ENCODE measurements around the gene MAPK8IP2. TPM values are rescaled to one million over a fixed set of nuclear protein-coding genes. Genes with fewer than 3 reads are reported as not detected.

The MAPK8IP2 gene
- total and polyA plus RNA-seq, 10 of the 15 experiments (the other 5 are each of a cell fraction or from before 2014, with no cell fraction given), result 0.01 to 0.13 (median 0.06) TPM; not detected in 4

DNA sequence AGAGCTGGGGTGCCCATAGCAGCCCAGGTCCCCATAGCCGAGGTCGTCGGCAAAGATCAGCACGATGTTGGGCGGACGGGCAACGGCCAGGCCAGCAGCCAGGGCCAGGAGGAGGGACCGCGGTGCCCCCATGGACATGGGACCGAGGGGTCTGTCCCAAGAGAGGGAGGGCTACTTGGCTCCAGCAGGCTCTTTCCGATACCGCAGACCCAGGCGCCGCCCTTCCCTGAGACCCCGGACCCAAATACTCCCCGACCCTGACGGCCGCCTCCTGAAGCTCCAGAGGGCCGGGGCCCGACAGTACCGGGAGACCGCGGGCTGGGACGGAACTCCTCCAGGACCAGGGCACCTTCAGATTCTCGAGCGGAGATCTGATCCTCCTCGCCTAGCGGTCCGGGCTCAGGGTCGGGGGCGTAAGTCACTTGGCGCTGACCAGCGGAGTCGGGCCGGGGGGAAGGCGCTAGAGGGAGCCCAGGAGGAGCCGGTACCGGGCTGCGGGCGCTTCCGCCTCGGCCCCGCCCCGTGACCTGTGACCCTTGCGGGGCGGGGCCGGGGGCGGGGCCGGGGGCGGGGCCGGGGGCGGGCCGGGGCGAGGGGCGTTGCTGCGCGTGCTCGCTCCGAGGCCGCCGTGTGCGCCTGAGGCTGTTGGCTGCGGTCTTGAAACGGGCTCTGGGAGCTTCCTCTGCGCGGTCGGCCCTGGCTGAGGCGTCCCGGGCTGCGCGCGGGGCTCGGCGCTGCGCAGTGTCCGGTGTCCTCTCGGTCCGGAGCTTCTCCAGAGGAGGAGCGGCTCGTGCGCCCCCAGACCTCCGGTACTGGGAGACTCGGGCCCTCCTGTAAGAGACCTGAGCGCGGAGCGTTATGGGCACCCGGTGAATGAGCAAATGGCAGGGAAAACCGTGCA, 27.3 kb downstream of the MAPK8IP2 start, which contains the start of gene ARSA (continued):
- TF ChIP-seq CHD2 (IDR thresholded peaks at IDR 0.05; ENCODE audit: borderline replicate concordance, low read depth, low read length) (0 out of 2 replicates have a peak, but pooled peaks have one; percentile 12), CREM (IDR thresholded peaks at IDR 0.05; ENCODE audit: low read depth) (no peak), MYC (IDR thresholded peaks at IDR 0.05; ENCODE audit: insufficient read depth, insufficient read length, insufficient replicate concordance, low read length, severe bottlenecking) (no peak), JUNB (IDR thresholded peaks at IDR 0.05) (no peak), ZSCAN29 (IDR thresholded peaks at IDR 0.05) (no peak), RBBP5 (conservative IDR thresholded peaks at IDR 0.05) (no peak), CHD4 (IDR thresholded peaks at IDR 0.05) (no peak), POLR2AphosphoS5 (IDR thresholded peaks at IDR 0.05; ENCODE audit: low read length) (no peak; the same call in 1 of the 2 replicates), HCFC1 (IDR thresholded peaks at IDR 0.05; ENCODE audit: low read length) (no peak; the same call in 1 of the 2 replicates), NFIC (IDR thresholded peaks at IDR 0.05; ENCODE audit: low read depth, low read length) (no peak), KLF5 (IDR thresholded peaks at IDR 0.05; ENCODE audit: partially characterized antibody) (no peak), NR2C1 (IDR thresholded peaks at IDR 0.05) (peak; percentile 92), RFX5 (IDR thresholded peaks at IDR 0.05; ENCODE audit: low read depth, low read length) (no peak), USF2 (IDR thresholded peaks at IDR 0.05; ENCODE audit: borderline replicate concordance, low read depth, low read length) (no peak), JUND (IDR thresholded peaks at IDR 0.05; ENCODE audit: low read depth, low read length) (no peak), RAD51 (IDR thresholded peaks at IDR 0.05) (no peak), TCF12 (IDR thresholded peaks at IDR 0.05; ENCODE audit: low read depth, low read length) (no peak)
- TF ChIP-seq, protein P1, sequence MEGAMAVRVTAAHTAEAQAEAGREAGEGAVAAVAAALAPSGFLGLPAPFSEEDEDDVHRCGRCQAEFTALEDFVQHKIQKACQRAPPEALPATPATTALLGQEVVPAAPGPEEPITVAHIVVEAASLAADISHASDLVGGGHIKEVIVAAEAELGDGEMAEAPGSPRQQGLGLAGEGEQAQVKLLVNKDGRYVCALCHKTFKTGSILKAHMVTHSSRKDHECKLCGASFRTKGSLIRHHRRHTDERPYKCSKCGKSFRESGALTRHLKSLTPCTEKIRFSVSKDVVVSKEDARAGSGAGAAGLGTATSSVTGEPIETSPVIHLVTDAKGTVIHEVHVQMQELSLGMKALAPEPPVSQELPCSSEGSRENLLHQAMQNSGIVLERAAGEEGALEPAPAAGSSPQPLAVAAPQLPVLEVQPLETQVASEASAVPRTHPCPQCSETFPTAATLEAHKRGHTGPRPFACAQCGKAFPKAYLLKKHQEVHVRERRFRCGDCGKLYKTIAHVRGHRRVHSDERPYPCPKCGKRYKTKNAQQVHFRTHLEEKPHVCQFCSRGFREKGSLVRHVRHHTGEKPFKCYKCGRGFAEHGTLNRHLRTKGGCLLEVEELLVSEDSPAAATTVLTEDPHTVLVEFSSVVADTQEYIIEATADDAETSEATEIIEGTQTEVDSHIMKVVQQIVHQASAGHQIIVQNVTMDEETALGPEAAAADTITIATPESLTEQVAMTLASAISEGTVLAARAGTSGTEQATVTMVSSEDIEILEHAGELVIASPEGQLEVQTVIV (IDR thresholded peaks at IDR 0.05; ENCODE audit: borderline replicate concordance, partially characterized antibody), result no peak
- TF ChIP-seq, protein P2, sequence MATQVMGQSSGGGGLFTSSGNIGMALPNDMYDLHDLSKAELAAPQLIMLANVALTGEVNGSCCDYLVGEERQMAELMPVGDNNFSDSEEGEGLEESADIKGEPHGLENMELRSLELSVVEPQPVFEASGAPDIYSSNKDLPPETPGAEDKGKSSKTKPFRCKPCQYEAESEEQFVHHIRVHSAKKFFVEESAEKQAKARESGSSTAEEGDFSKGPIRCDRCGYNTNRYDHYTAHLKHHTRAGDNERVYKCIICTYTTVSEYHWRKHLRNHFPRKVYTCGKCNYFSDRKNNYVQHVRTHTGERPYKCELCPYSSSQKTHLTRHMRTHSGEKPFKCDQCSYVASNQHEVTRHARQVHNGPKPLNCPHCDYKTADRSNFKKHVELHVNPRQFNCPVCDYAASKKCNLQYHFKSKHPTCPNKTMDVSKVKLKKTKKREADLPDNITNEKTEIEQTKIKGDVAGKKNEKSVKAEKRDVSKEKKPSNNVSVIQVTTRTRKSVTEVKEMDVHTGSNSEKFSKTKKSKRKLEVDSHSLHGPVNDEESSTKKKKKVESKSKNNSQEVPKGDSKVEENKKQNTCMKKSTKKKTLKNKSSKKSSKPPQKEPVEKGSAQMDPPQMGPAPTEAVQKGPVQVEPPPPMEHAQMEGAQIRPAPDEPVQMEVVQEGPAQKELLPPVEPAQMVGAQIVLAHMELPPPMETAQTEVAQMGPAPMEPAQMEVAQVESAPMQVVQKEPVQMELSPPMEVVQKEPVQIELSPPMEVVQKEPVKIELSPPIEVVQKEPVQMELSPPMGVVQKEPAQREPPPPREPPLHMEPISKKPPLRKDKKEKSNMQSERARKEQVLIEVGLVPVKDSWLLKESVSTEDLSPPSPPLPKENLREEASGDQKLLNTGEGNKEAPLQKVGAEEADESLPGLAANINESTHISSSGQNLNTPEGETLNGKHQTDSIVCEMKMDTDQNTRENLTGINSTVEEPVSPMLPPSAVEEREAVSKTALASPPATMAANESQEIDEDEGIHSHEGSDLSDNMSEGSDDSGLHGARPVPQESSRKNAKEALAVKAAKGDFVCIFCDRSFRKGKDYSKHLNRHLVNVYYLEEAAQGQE (IDR thresholded peaks at IDR 0.05; ENCODE audit: low read depth, low read length), result no peak
- TF ChIP-seq, protein P3, sequence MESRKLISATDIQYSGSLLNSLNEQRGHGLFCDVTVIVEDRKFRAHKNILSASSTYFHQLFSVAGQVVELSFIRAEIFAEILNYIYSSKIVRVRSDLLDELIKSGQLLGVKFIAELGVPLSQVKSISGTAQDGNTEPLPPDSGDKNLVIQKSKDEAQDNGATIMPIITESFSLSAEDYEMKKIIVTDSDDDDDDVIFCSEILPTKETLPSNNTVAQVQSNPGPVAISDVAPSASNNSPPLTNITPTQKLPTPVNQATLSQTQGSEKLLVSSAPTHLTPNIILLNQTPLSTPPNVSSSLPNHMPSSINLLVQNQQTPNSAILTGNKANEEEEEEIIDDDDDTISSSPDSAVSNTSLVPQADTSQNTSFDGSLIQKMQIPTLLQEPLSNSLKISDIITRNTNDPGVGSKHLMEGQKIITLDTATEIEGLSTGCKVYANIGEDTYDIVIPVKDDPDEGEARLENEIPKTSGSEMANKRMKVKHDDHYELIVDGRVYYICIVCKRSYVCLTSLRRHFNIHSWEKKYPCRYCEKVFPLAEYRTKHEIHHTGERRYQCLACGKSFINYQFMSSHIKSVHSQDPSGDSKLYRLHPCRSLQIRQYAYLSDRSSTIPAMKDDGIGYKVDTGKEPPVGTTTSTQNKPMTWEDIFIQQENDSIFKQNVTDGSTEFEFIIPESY (IDR thresholded peaks at IDR 0.05), result no peak
- TF ChIP-seq, protein P4, sequence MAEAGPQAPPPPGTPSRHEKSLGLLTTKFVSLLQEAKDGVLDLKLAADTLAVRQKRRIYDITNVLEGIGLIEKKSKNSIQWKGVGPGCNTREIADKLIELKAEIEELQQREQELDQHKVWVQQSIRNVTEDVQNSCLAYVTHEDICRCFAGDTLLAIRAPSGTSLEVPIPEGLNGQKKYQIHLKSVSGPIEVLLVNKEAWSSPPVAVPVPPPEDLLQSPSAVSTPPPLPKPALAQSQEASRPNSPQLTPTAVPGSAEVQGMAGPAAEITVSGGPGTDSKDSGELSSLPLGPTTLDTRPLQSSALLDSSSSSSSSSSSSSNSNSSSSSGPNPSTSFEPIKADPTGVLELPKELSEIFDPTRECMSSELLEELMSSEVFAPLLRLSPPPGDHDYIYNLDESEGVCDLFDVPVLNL (IDR thresholded peaks at IDR 0.05; ENCODE audit: low read depth, low read length), result no peak
